Stimulated activated CD4-positive, alpha-beta T cell treated with anti-CD3 and anti-CD28 coated beads, Interleukin-15, amount 100 ng/mL, for 1 hour (primary cell): ENCODE data around the gene HDAC10.

ENCODE experiments used
- DNase-seq, 2 donors: peaks; one replicate each; pipeline ENCODE4 v3.0.0-alpha.2; 2020; ENCODE audit warnings: low read depth in 1 of 2, low spot score in 1 of 2

The HDAC10 gene

GRCh38 chr22:50219800-50220602, 31.1 kb downstream of the HDAC10 start:
- no peak for DNase-seq

DNA sequence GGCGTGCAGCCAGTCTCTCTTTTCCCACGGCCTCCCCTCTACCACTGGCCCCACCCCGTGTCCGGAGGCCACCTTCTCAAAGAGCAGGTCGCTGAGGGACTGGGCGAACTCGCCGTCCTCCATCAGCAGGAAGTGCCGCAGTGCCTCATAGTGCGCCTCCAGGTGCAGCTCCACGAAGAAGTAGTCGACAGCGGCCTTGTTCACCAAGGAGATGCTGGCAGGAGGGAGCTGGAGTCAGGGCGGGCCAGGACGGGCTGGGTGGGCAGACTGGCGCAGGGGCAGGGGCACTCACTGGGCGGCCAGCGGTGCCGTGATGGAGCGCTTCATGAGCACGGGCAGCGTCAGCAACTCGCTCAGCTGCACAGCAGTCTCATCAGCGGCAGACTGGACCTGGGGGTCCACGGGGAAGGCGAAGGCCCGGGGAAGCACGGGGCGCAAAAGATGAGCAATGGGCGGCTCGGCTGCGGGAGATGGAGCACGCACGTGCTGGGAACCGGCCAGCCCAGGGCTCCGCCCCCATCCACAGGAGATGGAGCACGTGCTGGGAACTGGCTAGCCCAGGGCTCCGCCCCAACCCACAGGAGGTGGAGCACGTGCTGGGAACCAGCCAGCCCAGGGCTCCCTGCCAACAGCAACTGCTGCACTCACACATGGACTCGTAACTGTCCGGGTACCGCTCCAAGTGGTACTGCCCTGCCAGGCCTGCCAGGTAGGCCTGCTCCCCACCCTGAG, 31.9 kb downstream of the HDAC10 start:
- DNase-seq = no peak

- no peak for DNase-seq
Measured at GRCh38 chr22:50218153-50218995, 32.7 kb downstream of the HDAC10 start.

- DNase-seq = no peak
Measured at GRCh38 chr22:50217543-50218152, 33.4 kb downstream of the HDAC10 start.

- no peak for DNase-seq
Measured at GRCh38 chr22:50216684-50217520, 34.2 kb downstream of the HDAC10 start.

DNA sequence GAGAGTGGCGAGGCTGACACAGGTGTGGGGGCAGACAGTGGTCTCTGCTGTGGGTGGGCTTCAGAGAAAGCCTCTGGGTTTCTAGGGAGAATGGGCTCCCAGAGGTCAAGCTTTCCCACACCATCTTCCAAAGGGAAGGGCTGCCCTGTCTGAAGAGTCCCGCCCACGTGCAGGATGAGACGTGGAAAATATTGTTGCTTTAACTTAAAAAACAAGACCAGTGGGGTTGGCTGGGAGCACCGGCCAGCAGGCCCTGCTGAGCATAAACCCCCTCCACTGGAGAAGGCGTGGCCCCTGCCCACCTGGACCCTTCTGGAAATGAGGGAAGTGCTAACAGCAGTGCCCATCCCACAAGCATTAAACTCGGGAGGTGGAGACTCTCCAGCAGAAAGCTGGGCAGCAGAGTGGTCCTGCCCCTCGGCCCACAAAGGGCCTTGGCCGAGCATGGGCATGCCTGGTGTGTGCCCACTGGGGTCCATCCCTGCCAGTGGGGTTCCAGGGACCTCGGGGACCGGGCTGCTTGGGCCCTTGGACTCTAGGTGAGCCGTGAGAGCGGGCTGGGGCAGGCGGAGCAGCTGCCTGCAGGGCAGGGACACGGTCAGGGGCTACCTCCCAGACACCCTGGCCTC, 34.9 kb downstream of the HDAC10 start:
- DNase-seq = no peak

- DNase-seq = no peak
Measured at GRCh38 chr22:50215297-50216054, 35.6 kb downstream of the HDAC10 start.

DNA sequence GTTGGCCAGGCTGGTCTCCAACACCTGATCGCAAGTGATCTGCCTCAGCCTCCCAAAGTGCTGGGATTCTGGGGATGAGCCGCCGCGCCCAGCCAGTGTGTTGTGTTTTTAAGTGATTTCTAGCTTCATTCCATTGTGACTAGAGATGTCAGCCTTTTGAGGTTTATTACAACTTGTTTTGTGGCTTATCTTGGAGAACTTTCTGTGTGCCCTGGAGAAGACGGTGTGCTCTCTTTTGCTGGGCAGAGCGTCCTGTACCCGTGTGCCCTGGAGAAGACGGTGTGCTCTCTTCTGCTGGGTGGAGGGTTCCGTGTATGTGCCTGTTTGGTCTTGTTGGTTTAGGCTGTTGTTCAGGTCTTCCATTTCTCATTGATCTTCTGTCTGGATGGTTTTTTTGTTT, 37.8 kb downstream of the HDAC10 start:
- no peak for DNase-seq

- no peak for DNase-seq
Measured at GRCh38 chr22:50211147-50211546, 39.9 kb downstream of the HDAC10 start.

- no peak for DNase-seq
Measured at GRCh38 chr22:50210378-50211139, 40.5 kb downstream of the HDAC10 start.

DNA sequence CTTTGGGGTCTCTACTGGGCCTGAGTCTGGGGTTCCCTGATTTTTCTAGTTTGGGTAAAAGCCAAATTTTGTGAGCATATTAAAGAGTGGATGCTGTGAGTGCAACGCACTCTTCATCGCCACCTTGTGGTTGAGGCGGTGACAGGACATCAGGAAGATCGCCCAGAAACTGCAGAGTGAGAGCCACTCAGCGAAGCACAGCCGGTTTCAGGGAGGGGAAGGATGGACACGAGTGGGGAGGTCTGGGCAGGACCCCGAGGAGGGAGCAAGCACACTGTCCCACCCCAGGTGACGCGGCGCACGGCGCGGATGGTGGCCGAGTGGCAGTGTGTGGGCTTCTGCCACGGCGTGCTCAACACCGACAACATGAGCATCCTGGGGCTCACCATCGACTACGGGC, 41.2 kb downstream of the HDAC10 start:
- peak; percentile 50 to 52 for DNase-seq

- no peak for DNase-seq
Measured at GRCh38 chr22:50208939-50209892, 41.8 kb downstream of the HDAC10 start.

GRCh38 chr22:50208430-50208938, 42.6 kb downstream of the HDAC10 start:
- DNase-seq = no peak

- DNase-seq = no peak
Measured at GRCh38 chr22:50207383-50208140, 43.5 kb downstream of the HDAC10 start.

DNA sequence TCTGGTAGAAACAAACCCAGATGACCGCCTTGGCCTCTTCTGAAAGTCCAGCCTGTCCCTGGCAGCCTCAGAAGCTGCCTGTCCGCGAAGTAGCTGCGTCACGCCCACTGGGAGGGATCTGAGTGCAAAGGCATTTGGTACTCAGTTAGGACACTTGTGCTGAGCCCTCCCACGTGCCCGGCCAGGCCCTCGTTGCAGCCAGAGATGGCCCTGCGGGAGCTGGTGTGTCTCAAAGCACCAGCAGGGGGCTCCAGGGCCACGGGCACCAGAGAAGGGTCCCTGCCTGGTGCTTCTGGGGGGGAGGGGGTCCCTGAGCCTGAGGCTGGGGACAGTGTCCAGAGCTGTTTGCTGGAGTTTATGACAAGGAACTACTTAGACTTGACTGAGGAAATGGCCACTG, 44.5 kb downstream of the HDAC10 start:
- no peak for DNase-seq
